Measurements from ENCODE around the gene CLCNKA.
"Not testable (repeated sequence)": the region's sequence is repeated elsewhere in the genome, so short reads cannot be mapped to it uniquely, and the experiment has no call there.

GRCh38 chr1:16026302-16026701 is 4.5 kb downstream of the CLCNKA start:
- TF ChIP-seq CTCF, POLR2A (IDR thresholded peaks at IDR 0.05): not testable (repeated sequence)

Measured in body of pancreas (tissue), 4 donors.